GM20431 (cell line): ENCODE results near the gene FCGR3B.
"Not testable (repeated sequence)": the region's sequence is repeated elsewhere in the genome, so short reads cannot be mapped to it uniquely, and the experiment has no call there.

Source experiments
- in situ Hi-C: fragments of 300-500 bp; cut with MseI, MboI; formaldehyde crosslinking; loops from one replicate; pipeline ENCODE4 v1.15.0; 2020; ENCODE audit warnings: low sequenced_read_pairs; ENCODE audit not compliant: unreplicated experiment

FCGR3B gene

GRCh38 chr1:161631076-161631475, at the start of gene FCGR3B:
Gene FCGR3B, minus strand, starts transcription at chr1:161631176. Its CDS starts 82 bp downstream, at chr1:161631094.
- in situ Hi-C loops, result loop anchor here (25.0 kb wide), 1 partner anchor 106 kb away; the partner anchor contains the start of gene DUSP12

- in situ Hi-C loops, result no loop called here
Observed at GRCh38 chr1:161678500-161678899, 47.5 kb upstream of the FCGR3B start.

- in situ Hi-C loops, result no loop called here
Observed at GRCh38 chr1:161676958-161677689, 46.1 kb upstream of the FCGR3B start.

GRCh38 chr1:161676441-161676840, 45.5 kb upstream of the FCGR3B start:
- in situ Hi-C loops, result no loop called here

GRCh38 chr1:161674908-161675307, 43.9 kb upstream of the FCGR3B start:
- in situ Hi-C loops, result not testable (repeated sequence)

GRCh38 chr1:161674447-161674846, 43.5 kb upstream of the FCGR3B start:
- in situ Hi-C loops, result not testable (repeated sequence)

GRCh38 chr1:161673437-161673836, 42.5 kb upstream of the FCGR3B start:
- in situ Hi-C loops, result not testable (repeated sequence)

GRCh38 chr1:161671045-161672020, 40.4 kb upstream of the FCGR3B start:
- in situ Hi-C loops, result not testable (repeated sequence)

- in situ Hi-C loops, result not testable (repeated sequence)
Observed at GRCh38 chr1:161664689-161665088, 33.7 kb upstream of the FCGR3B start.

- in situ Hi-C loops, result not testable (repeated sequence)
Observed at GRCh38 chr1:161663569-161663968, 32.6 kb upstream of the FCGR3B start.

GRCh38 chr1:161662684-161663339, 31.8 kb upstream of the FCGR3B start, which contains the start of gene FCGR2B:
Gene FCGR2B, plus strand, starts transcription at chr1:161663143. Its CDS starts 99 bp downstream, at chr1:161663242.
- in situ Hi-C loops, result not testable (repeated sequence)

- in situ Hi-C loops, result not testable (repeated sequence)
Observed at GRCh38 chr1:161661660-161662311, 30.8 kb upstream of the FCGR3B start.

- in situ Hi-C loops, result not testable (repeated sequence)
Observed at GRCh38 chr1:161658524-161658923, 27.5 kb upstream of the FCGR3B start.

- in situ Hi-C loops, result not testable (repeated sequence)
Observed at GRCh38 chr1:161653971-161654370, 23.0 kb upstream of the FCGR3B start.

- in situ Hi-C loops, result not testable (repeated sequence)
Observed at GRCh38 chr1:161653541-161653940, 22.6 kb upstream of the FCGR3B start.

GRCh38 chr1:161647507-161648360, 16.8 kb upstream of the FCGR3B start:
- in situ Hi-C loops, result loop anchor here (25.0 kb wide), 1 partner anchor 90 kb away; the partner anchor contains the start of gene DUSP12

GRCh38 chr1:161644855-161645254, 13.9 kb upstream of the FCGR3B start:
- in situ Hi-C loops, result loop anchor here (25.0 kb wide), 1 partner anchor 92 kb away; the partner anchor contains the start of gene DUSP12

GRCh38 chr1:161643481-161644208, 12.7 kb upstream of the FCGR3B start:
- in situ Hi-C loops, result loop anchor here (25.0 kb wide), 1 partner anchor 94 kb away; the partner anchor contains the start of gene DUSP12
